Measurements from ENCODE around the gene TRUB2. TPM values are rescaled to one million over a fixed set of nuclear protein-coding genes. Genes with fewer than 3 reads are reported as not detected.
A peak's percentile ranks its signal among the peaks of the same experiment; 100 is the strongest.

Gene TRUB2
- total and polyA plus RNA-seq, 2 of the 13 experiments (the other 11 are each of a cell fraction or from before 2014, with no cell fraction given): 22.3 to 41.2 TPM

DNA sequence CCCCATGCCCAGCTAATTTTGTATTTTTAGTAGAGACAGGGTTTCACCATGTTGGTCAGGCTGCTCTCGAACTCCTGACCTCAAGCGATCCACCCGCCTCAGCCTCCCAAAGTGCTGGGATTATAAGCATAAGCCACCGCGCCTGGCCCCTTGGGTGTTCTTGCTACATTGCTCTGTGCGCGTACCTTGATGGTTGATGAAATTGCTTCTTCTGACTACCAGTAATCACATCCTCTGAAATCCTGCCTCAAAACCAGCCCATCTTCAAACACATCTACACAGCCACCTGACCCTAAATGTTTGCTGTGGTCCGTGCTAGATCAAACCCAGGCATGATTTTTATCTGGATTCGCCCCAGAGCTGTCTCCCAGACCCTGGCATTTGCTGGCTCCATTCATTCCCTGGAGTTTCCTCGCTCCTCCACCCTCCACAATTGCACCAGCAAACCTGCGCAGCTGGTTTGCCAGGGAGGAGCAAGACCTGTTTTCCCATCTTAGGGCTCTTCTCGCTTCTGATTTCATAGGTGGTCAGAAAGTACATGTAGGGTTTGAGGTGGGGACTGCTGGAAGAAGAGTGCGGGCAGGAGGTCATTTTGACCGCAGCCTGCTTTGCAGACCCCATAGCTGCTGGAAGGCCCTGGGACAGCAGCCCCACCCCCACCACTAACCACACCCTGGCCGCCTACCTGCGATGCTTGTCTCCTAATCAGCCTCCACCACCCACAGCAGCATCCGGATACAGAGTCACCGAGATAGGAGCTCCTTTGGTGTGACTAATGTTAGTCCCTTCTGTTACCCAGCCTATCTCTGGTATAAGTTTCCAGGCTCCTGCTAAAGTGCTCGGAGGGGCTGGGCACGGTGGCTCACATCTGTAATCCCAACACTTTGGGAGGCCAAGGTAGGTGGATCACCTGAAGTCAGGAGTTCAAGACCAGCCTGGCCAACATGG, 23.4 kb downstream of the TRUB2 start:
- Histone ChIP-seq H3K79me2 (ENCODE audit: insufficient read depth, low read length) (no peaks in the 10 kb centered on the region), H4K20me1 (ENCODE audit: insufficient read depth, low read length) (no peaks in the 10 kb centered on the region), H3K27me3 (ENCODE audit: control insufficient read depth in 1 of 2, insufficient read depth in 2 of 2, low read length in 2 of 2) (no peaks in the 10 kb centered on the region; a peak in 1 of 5 replicates), H2AFZ (ENCODE audit: low read length) (no peak overlapping the region), H3K9ac (ENCODE audit: insufficient read depth, low read depth, low read length) (no peak overlapping the region), H3K27ac (ENCODE audit: extremely low read length, insufficient read depth, low read length) (no peak overlapping the region), H3K9me3 (ENCODE audit: low read length) (no peaks in the 10 kb centered on the region), H3K36me3 (replicated peaks in 1 of 2; ENCODE audit: control insufficient read depth in 1 of 2, insufficient read depth in 2 of 2, low read length in 2 of 2) (no peaks in the 10 kb centered on the region), H3K4me3 (replicated peaks in 1 of 3; ENCODE audit: insufficient read depth in 1 of 3, low read depth in 2 of 3, low read length in 3 of 3) (no peak overlapping the region), H3K4me1 (ENCODE audit: insufficient read depth, low read length) (peaks cover 36% of the 10 kb centered on the region), H3K4me2 (ENCODE audit: low read depth, low read length) (no peak overlapping the region)
- no peak for ATAC-seq
- no peak for FAIRE-seq
- ChIA-PET POLR2A (interaction anchor here (0.6 to 2.3 kb wide), 6 partner anchors 8 to 72 kb away, joined by 3 to 15 read pairs (median 4); partner anchors contain the start of genes SLC27A4 and URM1), CTCF (ENCODE audit: low intra/inter-chr PET ratio, low total read pairs) (no interaction called here)
- DNase-seq (ENCODE audit: low spot score): no peak
- 78% methylated on average over 18 of the region's 20 CpGs for WGBS (ENCODE audit: low lambda C conversion rate)
- BruUV-seq (replicated peaks): no TSS peak
- TF ChIP-seq TBP (CRISPR knock-in tag; IDR thresholded peaks at IDR 0.05) (no peak), ZBTB33 (CRISPR knock-in tag; IDR thresholded peaks at IDR 0.05) (peak; percentile 55; the same call in 1 of the 2 replicates)
- intact Hi-C loops (cut with micrococcal nuclease; ENCODE audit: unreplicated experiment) (loop anchor here (5.0 kb wide), 1 partner anchor 113 kb away; no protein-coding TSS in a partner anchor), in situ Hi-C loops (cut with HindIII; ENCODE audit: extremely low pct_ligation_motif_present, low pct_unique_long_range_greater_than_20kb) (loop anchor here (5.0 kb wide), 2 partner anchors 43 to 113 kb away; partner anchors contain the start of gene SLC27A4)
